ENCODE measurements around the gene HDAC9.

The HDAC9 gene

DNA sequence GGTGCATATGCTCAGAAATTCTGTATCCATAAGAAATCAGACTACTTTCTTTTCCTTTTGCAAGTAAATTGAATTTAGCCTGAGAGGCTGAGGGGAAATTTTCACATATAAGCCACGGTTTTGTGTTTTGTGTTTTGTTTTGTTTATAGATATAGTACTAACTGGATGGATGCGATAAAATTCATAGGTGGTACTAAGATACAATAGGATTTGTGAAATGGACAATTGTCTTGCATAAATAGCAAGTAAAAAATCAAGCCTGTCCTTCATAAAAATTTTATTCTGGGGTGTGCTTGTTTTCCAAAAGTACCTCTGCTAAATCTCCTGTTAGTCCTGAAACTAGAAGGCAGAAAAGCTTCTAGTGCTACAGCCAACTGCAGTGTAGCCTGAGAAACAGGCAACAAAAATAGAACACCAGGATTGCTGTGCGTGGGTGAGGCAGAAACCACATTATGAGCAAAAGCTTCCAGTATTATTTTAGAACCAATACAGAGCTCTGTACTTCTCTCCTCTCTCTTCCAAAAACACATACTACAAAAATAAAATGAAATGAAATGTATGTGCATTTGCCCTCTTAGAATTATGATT lies 634 bp upstream of the HDAC9 start:
- peak; percentile 29 for DNase-seq

DNA sequence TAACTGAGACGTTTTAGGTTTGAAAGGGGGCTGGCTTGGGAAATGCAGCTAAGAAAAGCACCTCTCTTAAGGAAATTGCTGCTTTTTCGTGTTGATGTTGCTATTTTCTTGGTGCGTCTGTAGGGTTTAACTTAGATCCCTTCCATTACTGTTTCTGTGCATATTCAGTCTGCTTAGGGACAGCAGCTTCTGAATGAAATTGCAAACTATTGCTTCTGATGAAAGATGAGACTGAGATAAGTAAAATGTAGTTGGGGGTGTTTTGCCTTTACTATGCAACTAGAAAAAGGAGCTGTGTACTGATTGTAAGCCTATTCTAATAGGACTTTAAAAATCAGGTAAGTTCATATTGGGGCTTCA lies 772 bp downstream of the HDAC9 start:
- no peak for DNase-seq

DNA sequence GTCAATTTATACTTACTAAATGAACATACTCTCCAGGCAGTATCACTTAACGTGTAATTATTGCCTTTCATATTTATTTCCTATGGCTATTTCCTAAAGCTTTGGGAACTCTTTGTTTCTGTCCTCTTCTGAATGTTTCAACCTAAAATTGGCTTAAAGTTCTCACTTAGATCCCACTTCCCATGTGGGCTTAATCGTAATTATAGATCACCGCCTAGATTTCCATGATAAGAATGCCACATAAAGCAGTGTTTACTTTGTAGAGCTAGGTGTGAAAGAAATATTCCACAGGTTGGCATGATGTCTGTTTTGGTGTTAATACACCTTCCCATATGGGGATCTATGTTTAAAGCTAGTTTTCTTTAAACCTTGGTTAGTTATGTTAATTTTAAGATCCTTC lies 1.5 kb downstream of the HDAC9 start:
- no peak for DNase-seq

DNA sequence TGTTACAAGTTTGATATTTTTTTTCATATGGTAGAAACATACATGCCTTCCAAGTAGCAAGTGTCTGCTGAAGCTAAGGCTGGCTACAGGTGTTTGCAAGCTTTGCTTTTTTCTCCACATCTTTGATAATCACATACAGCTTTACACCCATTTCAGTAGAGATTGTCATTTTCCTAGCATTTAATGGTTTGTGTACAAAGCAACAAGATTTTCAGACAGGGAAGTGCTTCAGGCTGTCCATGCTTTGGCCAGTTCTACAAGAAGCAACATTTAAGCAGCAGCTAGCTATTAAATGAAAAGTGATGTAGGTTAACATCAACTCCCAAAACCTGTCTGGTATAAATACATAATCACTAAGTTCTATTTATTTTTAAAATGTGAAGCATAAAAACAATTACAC lies 2.3 kb downstream of the HDAC9 start:
- DNase-seq, result no peak

DNA sequence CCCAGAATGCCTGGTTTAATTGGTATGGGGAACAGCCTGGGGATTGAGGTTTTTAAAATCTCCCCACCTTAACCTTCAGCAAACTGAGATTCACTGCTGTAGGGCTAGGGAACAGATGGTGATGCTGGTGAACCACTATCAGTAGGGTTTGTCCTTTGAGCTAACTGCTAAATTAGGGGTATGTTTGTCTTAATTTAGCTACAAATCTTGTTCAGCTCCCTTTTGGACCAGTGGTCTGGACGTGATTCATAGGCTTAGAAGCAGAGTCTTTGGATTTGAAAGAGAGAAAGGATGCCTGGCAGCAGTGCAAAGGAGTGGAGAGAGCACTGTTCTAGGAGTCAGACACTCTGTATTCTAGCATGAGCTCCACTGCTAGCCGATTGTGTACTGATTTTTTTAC lies 2.8 kb downstream of the HDAC9 start:
- DNase-seq, result no peak

DNA sequence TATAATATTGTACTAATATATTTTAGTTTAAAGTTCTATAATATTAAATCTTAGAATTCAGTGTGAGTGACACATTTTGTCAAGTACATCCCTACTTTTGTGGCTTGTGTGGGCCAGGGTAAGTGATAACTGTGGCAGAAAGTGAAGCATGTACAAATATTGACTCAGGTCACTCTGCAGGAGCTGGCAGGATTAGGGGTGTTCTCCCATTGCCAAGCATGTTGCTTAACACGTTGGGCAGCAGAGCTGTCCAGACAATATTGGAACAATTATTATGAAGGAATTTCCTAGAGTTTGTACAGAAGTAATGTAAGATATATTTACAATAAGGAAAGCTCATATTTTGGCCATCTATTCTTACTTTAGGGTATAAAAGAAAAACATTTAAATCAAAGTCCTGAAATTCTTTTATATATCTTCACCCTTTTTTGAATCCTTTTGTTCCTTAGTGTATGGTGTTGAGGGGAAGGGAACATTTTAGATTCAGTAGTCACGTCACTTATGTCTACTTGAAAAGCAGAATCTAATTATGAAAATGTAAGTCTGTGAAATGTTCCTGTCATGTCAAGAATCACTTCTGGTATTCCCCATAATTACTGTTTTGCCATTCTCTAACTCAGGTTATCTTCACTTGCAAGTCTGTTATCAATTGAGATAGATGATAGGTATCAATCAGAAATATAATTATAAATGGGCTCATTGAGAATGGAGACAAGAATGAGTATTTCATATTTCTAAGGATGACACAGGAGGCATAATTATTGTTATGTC lies 4.0 kb downstream of the HDAC9 start:
- no peak for DNase-seq

DNA sequence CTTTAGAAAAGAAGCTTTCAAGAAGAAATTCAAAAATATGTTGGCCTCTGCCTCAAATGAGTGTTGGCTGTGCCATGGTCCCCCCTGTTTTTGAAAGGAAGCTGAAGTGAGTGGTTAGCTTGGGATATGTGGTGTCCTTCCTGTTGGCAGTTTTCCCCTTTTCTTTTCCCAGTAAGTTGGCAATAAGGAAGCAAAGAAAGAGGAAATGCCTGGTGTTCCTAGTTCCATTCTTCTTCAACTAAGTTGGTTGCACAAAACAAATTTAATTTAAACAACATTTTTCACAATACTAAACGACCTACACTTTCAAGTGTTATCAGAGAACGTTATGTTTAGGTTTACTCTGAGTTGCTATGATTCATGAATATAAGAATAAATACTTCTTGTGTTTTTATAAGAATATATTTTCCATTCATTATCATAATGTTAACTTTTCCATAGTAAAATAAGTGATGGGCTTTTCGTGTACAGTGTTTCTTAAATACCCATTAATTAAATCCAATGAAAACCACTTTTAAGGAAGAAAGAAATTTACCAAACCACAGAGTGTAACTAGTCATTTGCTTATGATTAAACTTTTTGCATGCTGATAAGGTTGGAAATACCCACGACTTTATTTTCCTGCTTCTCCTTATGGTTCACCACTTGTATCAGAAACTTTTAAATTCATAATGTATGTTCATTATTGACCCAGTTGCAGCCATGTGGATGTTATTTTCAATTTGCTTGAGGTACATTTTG lies 7.7 kb downstream of the HDAC9 start:
- peak; percentile 28 for DNase-seq

DNA sequence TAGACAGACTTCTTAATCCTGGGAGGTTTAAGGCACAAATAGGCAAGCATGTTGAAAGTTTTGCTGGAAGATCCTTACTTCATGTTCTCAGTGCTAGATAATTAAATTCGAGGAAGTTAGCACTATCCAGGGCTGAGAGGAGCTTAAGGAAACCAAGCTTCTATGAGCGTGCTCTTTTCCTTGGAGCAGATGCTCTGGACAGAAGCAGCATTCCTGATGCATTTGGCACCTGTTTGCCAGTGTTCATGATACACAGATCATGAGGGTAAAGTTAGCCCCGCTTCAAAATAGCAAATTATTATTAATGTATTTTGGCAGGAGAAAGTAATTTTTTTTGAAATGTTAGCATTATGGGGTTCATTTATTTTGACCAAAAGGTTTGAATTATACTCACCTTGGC lies 9.4 kb downstream of the HDAC9 start:
- DNase-seq, result no peak

DNA sequence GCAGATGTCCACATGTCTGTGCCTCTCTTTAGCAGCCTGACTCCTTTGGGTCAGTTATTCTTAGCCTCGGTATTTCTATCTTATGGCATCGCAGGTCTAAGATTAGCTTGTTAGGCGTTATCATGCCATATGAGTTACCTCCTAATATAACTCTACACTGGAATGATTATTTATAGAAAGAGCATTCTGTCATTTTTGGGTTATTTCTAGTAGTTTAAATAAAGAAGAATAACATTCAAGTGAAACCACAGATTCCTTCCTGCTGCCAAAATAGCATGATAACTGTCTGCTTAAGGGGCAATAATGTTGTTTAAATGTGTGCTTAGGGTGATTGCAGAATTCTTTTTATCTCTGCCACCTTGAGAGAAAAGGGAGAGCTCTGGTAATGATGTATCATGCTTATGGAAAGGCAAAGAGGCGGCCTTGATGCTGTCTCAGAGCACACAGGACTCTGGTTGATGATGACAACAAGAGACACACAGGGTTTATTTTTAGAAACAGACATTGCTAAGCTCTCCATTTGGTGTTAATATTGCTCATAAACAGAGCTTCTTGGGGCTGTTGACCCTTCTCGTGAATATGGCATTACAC lies 10.4 kb downstream of the HDAC9 start:
- DNase-seq, result peak; percentile 73

DNA sequence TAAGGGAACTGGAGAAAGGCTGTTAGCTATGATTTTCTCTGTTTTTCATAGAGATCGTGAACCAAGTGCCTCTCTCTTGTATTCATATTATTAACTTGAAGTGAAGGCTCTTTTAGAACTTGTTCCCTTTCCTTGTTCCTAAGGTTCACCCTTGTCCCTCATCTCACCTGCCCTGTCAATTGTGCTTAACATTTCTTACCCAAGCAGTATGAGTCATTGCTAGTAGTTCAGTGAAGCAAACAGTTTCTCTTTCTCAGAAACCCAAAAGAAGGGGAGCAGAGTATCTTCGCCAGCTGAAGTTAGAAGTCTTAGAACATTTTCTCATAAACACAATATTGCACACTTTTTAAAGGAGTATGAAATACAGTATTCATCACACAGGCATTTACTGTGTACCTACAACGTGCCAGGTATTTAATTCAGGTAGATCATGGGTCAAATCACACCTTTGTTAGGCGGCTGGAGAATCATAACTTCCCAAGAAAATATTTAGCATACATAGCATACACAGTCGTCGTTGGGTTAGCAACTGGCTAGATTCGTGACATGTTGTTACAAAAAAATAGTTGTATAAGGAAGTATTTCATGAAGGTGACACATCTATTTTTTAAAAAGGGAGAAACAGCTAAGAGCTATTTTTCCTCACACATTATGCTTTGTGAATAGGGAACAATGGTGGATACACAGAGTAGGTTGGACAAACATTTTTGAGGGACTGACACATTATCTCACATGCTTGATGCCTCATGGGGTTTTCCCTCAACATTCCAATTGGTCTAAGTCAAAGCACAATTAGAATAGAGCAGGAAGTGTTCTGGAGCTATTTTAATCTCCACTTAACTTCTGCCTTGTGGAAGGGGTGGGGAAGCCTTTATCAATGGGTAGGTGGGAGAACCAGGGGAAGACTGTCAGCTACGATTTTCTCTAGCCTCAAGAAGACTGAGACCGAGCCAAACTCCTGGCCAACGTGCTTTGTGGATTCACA lies 13.2 kb downstream of the HDAC9 start:
- peak; percentile 30 for DNase-seq

DNA sequence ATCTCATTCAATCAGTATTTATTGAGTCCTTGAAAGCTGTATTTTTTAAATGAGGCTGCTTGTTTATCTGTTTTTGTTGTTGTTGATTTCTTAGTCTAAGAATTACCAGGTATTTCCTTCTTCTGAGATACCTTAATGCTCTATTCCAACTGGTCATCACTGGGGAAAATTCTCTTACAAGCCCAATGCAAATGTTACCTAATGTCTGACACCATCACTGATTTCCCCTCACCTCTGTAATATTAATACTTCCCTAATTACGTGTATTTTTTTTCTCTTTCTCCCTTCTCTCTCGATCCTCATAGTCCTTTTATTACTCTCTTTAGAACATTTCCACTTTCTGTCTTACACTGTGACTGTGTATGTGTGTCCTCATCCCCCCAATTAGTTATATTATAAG lies 13.9 kb downstream of the HDAC9 start:
- no peak for DNase-seq

DNA sequence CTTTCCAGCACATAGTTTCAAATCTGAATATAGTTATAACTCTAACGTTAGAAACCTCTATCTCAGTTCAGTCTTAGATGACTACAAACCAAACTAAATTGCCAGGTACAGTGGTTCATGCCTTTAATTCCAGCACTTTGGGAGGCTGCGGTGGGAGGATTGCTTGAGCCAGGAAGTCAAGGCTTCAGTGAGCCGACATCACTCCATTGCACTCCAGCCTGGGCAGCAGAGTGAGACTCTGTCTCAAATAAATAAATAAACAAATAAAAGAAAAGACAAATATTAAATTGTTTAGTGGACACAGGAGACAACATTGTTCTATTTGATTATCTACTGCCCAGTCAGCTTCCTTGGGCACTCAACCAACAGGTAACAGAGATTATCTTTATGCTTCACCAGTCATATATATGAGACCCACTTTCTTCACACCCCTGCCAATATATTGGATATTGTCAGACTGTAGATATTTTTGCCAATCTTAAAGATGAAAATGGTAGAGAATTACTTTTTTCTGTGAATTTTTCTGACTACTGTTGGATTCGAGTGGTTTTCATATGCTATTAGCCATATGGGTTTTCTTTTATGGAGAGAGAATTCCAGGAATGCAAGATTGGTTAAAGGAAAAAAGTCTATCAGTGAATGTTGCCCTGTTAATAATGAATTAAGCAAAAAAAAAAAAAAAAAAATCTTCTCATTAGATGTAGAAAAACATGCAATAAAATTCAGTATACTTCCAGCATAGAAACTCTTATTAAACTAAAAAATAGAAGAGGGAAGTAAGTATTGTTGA lies 16.0 kb downstream of the HDAC9 start:
- DNase-seq, result no peak

DNA sequence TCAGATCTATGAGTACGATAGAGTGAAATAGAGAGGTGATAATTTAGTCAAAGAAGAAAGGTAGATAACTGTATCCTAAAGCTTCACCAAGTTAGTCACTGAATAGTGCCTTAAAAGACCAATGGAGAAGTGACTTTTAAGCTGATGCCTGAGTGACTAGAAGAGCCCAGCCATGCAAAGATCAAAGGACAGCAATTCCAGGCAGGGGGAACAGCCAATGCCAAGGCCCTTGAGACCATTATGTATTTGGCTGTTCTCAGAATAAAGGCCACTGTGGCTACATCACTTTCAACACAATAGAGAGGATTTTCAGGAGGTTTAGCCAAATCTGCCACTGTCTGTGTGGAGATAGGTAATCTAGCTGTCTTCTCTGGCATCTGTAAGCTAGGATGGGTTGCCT lies 17.8 kb downstream of the HDAC9 start:
- DNase-seq, result no peak

DNA sequence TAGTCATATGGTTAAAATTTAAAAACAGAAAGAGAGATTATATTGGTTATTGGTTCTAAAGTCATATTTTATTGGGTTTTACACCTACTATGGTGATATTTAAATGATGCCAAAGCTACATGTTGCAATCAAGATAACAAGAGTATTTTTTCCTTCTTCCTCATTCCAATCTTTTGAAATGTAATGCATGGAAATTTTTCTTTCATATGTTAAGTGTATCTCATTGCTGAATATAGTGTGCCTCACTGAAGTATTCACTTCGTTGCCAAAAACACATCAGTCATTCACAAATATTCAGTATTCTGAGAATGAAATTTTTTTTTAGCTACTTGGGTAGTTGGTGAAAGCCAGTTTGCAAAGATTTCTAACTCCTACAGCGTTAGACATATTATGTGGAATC lies 19.5 kb downstream of the HDAC9 start:
- no peak for DNase-seq

DNA sequence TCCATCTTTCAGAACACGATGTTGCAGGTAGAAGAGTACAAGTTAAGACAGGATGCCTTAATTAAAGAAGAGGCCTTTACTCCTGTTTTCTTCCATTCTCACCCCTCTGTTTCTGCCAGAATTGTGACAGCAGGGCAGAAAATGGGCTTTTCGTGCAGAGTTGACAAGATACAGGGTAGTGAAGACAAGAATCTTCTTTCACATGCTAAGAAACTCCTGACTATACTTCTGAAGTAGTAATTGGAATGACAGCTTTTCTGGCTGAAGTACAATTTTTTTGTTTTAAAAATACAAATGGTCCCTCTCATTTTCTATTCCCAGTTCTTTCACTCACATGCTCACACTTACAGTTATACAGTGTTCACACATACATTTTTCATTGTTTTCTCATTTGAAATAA lies 22.1 kb downstream of the HDAC9 start:
- no peak for DNase-seq

DNA sequence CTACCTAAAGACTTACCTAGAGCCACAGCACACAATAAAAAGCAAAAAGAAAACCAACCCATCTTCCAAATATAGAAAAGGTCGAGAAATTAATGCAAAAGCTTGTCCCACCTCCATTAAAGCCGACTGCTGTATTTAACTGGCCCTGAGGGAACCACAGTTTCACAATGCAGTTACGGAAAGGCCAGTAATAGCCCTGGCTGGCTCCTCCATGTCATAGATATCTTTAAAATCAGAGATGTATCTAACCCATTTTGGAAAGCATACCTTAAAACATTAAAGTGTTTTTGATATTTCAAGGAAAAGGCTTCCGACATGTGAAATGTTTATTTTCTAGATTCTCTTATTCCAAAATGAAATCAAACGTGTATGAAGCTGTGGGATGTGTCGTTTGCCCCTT lies 23.0 kb downstream of the HDAC9 start:
- no peak for DNase-seq

DNA sequence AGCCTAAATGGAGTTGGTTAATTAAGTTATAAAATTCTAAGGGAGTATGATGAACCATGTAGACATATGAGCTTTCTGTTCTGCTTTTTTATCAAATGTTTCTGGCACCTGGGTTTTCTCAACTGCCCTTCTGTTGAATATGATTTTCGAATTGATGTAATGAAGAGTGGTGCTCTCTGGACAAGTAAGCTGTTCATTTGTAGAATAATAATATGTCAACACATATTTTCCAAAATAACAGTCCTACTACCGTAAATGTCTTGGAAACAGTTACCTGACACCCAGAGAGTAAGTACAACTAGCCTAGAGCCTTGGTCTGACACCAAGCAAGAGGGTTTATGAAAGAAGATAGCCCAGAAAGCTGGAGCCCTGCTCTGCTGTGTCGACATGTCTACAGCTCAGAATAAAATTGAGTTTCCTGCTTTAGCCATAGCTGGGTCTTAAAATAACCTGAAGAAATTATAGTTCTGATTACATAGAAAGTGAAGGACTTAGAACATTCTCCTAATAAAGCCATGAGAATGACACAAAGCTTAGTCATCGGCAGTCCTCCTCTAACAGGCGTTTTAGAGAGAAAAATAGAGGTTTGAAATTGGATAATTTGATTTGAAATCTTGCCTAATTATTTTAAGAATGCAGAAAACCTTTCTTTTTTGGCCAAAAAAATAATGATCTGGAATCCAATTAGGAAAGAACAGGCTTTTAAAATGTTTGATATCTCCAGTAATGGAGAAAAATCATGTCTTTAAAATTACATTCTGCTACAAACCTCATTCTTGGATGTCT lies 25.1 kb downstream of the HDAC9 start:
- DNase-seq, result no peak

DNA sequence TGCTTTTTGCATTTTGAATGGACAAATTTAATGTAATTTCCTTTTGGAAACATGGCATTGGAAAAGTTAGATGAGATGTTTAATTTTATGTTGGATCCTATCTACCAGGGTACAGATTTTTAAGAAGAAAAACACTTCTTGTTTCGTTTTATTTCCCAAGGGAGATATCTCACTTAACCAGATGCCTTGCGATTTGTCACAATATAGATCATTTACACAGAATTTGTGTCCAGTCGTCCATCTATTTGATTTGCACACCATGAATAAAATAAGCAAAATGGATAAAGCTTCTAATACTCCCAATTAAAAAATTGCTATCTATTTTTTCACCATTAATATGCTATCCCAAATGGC lies 25.7 kb downstream of the HDAC9 start:
- no peak for DNase-seq

DNA sequence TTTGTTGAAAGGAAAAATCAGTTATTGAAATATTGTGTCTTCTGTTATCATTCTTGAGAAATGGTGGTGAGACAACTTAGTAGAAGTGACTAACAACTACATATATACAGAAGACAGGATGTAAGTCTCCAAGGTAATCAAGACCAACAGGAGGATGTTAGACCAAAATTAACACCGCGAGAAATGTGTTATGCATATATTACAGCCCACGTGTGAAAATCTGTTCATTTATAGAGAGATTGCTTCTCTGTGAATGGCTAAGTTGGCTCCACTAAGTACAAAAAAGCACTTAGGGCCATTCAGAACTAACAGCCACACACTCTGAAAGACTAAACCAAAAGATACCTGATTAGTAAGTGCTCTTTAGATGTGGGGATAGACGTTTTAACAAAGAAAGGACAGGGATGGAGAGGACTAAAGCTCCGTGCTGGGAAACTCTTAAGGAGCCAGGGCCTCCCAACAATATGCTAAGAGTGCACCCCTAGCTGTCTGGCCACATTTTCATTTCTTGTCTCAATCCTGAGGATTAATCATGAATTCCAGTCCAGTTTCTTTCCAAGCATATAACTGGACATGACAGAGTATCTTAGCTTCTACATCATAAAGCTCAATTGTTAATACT lies 26.5 kb downstream of the HDAC9 start:
- no peak for DNase-seq

DNA sequence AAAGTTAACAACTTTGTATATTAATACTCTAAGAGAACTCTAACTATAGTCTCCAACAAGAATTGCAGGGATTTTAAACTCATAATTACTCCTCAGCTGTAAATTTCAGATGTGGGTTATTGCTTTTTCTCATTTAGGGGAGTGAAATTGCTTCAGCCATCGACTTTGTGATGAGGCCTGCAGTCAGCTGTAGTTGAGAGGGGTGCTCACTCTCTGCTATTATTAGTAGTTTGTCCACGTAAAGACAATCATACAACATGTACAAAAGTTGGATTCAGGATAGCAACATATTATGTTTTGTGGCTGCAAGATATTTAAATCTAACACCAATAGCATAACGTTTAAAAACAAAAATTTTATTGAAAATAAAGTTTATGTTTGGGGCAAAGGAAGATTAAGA lies 28.7 kb downstream of the HDAC9 start:
- no peak for DNase-seq
